HepG2 (cell line): ENCODE data around the gene DNAJC12. TPM values are rescaled to one million over a fixed set of nuclear protein-coding genes. Genes with fewer than 3 reads are reported as not detected.

ENCODE experiments used
- CC2D1A ChIP-seq: sonication (generic); formaldehyde crosslinking; IDR thresholded peaks from 2 replicates; pipeline ENCODE4 v1.8.1; 2023; ENCODE audit warnings: mild to moderate bottlenecking, missing genetic modification reagents
- DZIP1 ChIP-seq: sonication (generic); formaldehyde crosslinking; IDR thresholded peaks from 2 replicates; pipeline ENCODE4 v1.5.0; 2020; ENCODE audit warnings: mild to moderate bottlenecking, missing genetic modification reagents
- GPN1 ChIP-seq: sonication (generic); formaldehyde crosslinking; IDR thresholded peaks from 2 replicates; pipeline ENCODE4 v1.5.1; 2020; ENCODE audit warnings: missing genetic modification reagents, borderline replicate concordance
- HNRNPUL1 ChIP-seq: fragments of 200-400 bp; formaldehyde crosslinking; IDR thresholded peaks from 2 replicates; pipeline ENCODE4 v1.6.1; 2017; ENCODE audit warnings: low read depth, mild to moderate bottlenecking, low read length, moderate library complexity
- KAT8 ChIP-seq: IDR thresholded peaks from 2 replicates; pipeline ENCODE4 v1.6.1; 2016; ENCODE audit warnings: missing genetic modification reagents, missing compliant biosample characterization
- MEF2D ChIP-seq: sonication (generic); formaldehyde crosslinking; IDR thresholded peaks from 2 replicates; pipeline ENCODE4 v1.5.1; 2020; ENCODE audit warnings: mild to moderate bottlenecking, missing genetic modification reagents
- PRDM15 ChIP-seq: sonication (generic); formaldehyde crosslinking; IDR thresholded peaks from 2 replicates; pipeline ENCODE4 v1.4.0; 2020; ENCODE audit warnings: missing genetic modification reagents
- SAP130 ChIP-seq: IDR thresholded peaks from 2 replicates; pipeline ENCODE4 v1.6.1; 2016; ENCODE audit warnings: low read depth
- TBX2 ChIP-seq: sonication (generic); formaldehyde crosslinking; IDR thresholded peaks from 2 replicates; pipeline ENCODE4 v1.5.0; 2020; ENCODE audit warnings: missing genetic modification reagents, mild to moderate bottlenecking, borderline replicate concordance
- TRAFD1 ChIP-seq: sonication (generic); formaldehyde crosslinking; IDR thresholded peaks from 2 replicates; pipeline ENCODE4 v1.5.1; 2020; ENCODE audit warnings: missing genetic modification reagents, mild to moderate bottlenecking, borderline replicate concordance
- ZHX1 ChIP-seq: sonication (generic); formaldehyde crosslinking; IDR thresholded peaks from 2 replicates; pipeline ENCODE4 v1.8.1; 2022; ENCODE audit warnings: low read depth, mild to moderate bottlenecking, missing genetic modification reagents
- ZNF230 ChIP-seq: sonication (generic); formaldehyde crosslinking; IDR thresholded peaks from 2 replicates; pipeline ENCODE4 v1.4.0; 2020; ENCODE audit warnings: mild to moderate bottlenecking, missing genetic modification reagents
- ZNF234 ChIP-seq: sonication (generic); formaldehyde crosslinking; conservative IDR thresholded peaks from 2 replicates; pipeline ENCODE4 v1.5.1; 2020; ENCODE audit warnings: mild to moderate bottlenecking, missing genetic modification reagents
- ZNF282 ChIP-seq: fragments of 450-650 bp; IDR thresholded peaks from 2 replicates; pipeline ENCODE4 v1.6.1; 2018; ENCODE audit not compliant: partially characterized antibody
- ZNF33B ChIP-seq: sonication (generic); formaldehyde crosslinking; IDR thresholded peaks from 2 replicates; pipeline ENCODE4 v1.5.1; 2020; ENCODE audit warnings: mild to moderate bottlenecking, missing genetic modification reagents
- ZNF451 ChIP-seq: sonication (generic); formaldehyde crosslinking; IDR thresholded peaks from 2 replicates; pipeline ENCODE4 v1.5.0; 2020; ENCODE audit warnings: mild to moderate bottlenecking, missing genetic modification reagents
- ZNF501 ChIP-seq: sonication (generic); formaldehyde crosslinking; IDR thresholded peaks from 2 replicates; pipeline ENCODE4 v1.5.1; 2020; ENCODE audit warnings: mild to moderate bottlenecking, moderate library complexity, missing genetic modification reagents
- ZNF552 ChIP-seq: sonication (generic); formaldehyde crosslinking; IDR thresholded peaks from 2 replicates; pipeline ENCODE4 v1.9.0; 2022; ENCODE audit warnings: missing genetic modification reagents, mild to moderate bottlenecking, borderline replicate concordance
- ZNF781 ChIP-seq: sonication (generic); formaldehyde crosslinking; IDR thresholded peaks from 2 replicates; pipeline ENCODE4 v1.5.1; 2020; ENCODE audit warnings: borderline replicate concordance, mild to moderate bottlenecking, missing genetic modification reagents; ENCODE audit errors: not compliant biosample characterization
- polyA plus RNA-seq, 8 experiments: library from polyadenylated mRNA; depleted of rRNA in 3 of 8; stranded (reverse) in 7 of 8; unstranded in 1 of 8; fragments of >200 nt; fragmentation: Illumina TruSeq in 4 of 8; extraction: Trizol in 4 of 8; gene quantifications; 2 replicates each; pipeline versions ENCODE4 v1.2.1 to v1.2.3, GENCODE V29; 2011 to 2016; ENCODE audit warnings: low read depth in 4 of 8, missing spikeins in 1 of 8, mixed read lengths in 1 of 8; ENCODE audit not compliant: insufficient read depth in 1 of 8
- total RNA-seq, 5 experiments: library from RNA; depleted of rRNA; stranded (reverse); fragments of >200 nt; fragmentation: Illumina TruSeq; extraction: Trizol; gene quantifications; 2 replicates each; pipeline ENCODE4 v1.2.3, GENCODE V29; 2016; ENCODE audit warnings: low read depth in 1 of 5

The DNAJC12 gene
- total and polyA plus RNA-seq, 2 of the 13 experiments (the other 11 are each of a cell fraction or from before 2014, with no cell fraction given), result 11.6 to 43.9 TPM

GRCh38 chr10:67849331-67850011 is 11.5 kb upstream of the DNAJC12 start (continued):
- TF ChIP-seq TRAFD1 (no peak), ZNF234 (CRISPR knock-in tag) (no peak), KAT8 (CRISPR knock-in tag) (peak; percentile 94), ZNF781 (CRISPR knock-in tag) (no peak), HNRNPUL1 (no peak), CC2D1A (no peak), MEF2D (CRISPR knock-in tag) (peak; percentile 79), PRDM15 (CRISPR knock-in tag) (no peak), ZNF451 (no peak), ZHX1 (CRISPR knock-in tag) (no peak), ZNF33B (CRISPR knock-in tag) (0 out of 2 replicates have a peak, but pooled peaks have one; percentile 44), ZNF552 (CRISPR knock-in tag) (no peak), ZNF501 (CRISPR knock-in tag) (peak; percentile 55; the same call in 1 of the 2 replicates), TBX2 (peak; percentile 50; the same call in 1 of the 2 replicates), ZNF282 (no peak), SAP130 (CRISPR knock-in tag) (peak; percentile 86), DZIP1 (CRISPR knock-in tag) (no peak; the same call in 1 of the 2 replicates), GPN1 (CRISPR knock-in tag) (no peak), ZNF230 (CRISPR knock-in tag) (no peak)
